Kidney (tissue), 14 donors: ENCODE data around the gene BTBD2. TPM values are rescaled to one million over a fixed set of nuclear protein-coding genes. Genes with fewer than 3 reads are reported as not detected.

Source experiments
- DNase-seq, 5 donors: peaks; one replicate each; pipeline ENCODE4 v3.0.0-alpha.2; 2013 to 2020
- FAIRE-seq: peaks from 2 replicates; lab custom pipeline; 2012; peaks lifted over from hg19 to GRCh38; lab: Jason Lieb, UNC
- H3K27ac ChIP-seq, 2 donors: one replicate each; pipeline ENCODE4 v1.7.0; 2013; ENCODE audit warnings: low read depth in 2 of 2, low read length in 2 of 2, inconsistent platforms in 1 of 2
- H3K27me3 ChIP-seq: one replicate; pipeline ENCODE4 v1.7.1; 2013; ENCODE audit warnings: low read length, inconsistent platforms; ENCODE audit not compliant: control insufficient read depth, insufficient read depth
- H3K36me3 ChIP-seq, 3 donors: one replicate each; pipeline versions ENCODE4 v1.7.0 to v1.7.1; 2013; ENCODE audit warnings: low read length in 3 of 3, control low read depth in 1 of 3, inconsistent platforms in 1 of 3; ENCODE audit not compliant: insufficient read depth in 3 of 3, control insufficient read depth in 2 of 3
- H3K4me1 ChIP-seq, 3 donors: one replicate each; pipeline versions ENCODE4 v1.7.0 to v1.7.1; 2013; ENCODE audit warnings: low read length in 3 of 3, inconsistent platforms in 1 of 3, low read depth in 1 of 3; ENCODE audit not compliant: control insufficient read depth in 2 of 3, insufficient read depth in 2 of 3
- H3K4me3 ChIP-seq, 3 donors: one replicate each; pipeline versions ENCODE4 v1.7.0 to v1.8.1; 2013; ENCODE audit warnings: low read length in 3 of 3, control low read depth in 1 of 3, inconsistent platforms in 1 of 3
- H3K9ac ChIP-seq, 3 donors: one replicate each; pipeline versions ENCODE4 v1.7.0 to v1.7.1; 2013; ENCODE audit warnings: low read length in 3 of 3, control low read depth in 1 of 3, inconsistent platforms in 1 of 3
- H3K9me3 ChIP-seq, 3 donors: one replicate each; pipeline versions ENCODE4 v1.7.0 to v1.7.1; 2013; ENCODE audit warnings: low read length in 3 of 3, control low read depth in 1 of 3, inconsistent platforms in 1 of 3; ENCODE audit not compliant: control insufficient read depth in 2 of 3, insufficient read depth in 1 of 3
- intact Hi-C: fragments of 100-400 bp; cut with DNase I; formaldehyde crosslinking; loops from one replicate; pipeline ENCODE4 v1.11.1; 2022
- polyA plus RNA-seq: library from polyadenylated mRNA; stranded (reverse); fragments of 350-450 nt; fragmentation: Illumina TruSeq; extraction: RNeasy Lipid Tissue Mini Kit (QIAGEN cat#74804); gene quantifications from one replicate; pipeline ENCODE4 v1.2.3, GENCODE V29; 2014; ENCODE audit warnings: low read depth, low replicate concordance; ENCODE audit not compliant: insufficient read depth
- total RNA-seq: library from RNA; stranded (reverse); fragmentation: NEBNext Ultra II Directional; extraction: Animal tissue kit (Norgen Biotek cat#: 25700); gene quantifications from one replicate; pipeline ENCODE4 v1.2.1, GENCODE V29; 2021
- TF ChIP-seq, protein P1 (sequence below): IDR thresholded peaks from 3 replicates; pipeline ENCODE4 v1.5.1; 2012; ENCODE audit warnings: mild to moderate bottlenecking, moderate library complexity, borderline replicate concordance; ENCODE audit not compliant: insufficient read depth; ENCODE audit errors: extremely low read depth
- donor health status: control.
- donor health status: control.
- donor health status: control.
- donor health status: control.
- donor health status: control.
- donor health status: DM: yes; HTN: yes; CAD: no.
- donor health status: Normal renal cell carcinoma (clear cell type).

BTBD2 gene
- total and polyA plus RNA-seq, 2 donors from 2014 or later, result 57.0 to 70.3 TPM

DNA sequence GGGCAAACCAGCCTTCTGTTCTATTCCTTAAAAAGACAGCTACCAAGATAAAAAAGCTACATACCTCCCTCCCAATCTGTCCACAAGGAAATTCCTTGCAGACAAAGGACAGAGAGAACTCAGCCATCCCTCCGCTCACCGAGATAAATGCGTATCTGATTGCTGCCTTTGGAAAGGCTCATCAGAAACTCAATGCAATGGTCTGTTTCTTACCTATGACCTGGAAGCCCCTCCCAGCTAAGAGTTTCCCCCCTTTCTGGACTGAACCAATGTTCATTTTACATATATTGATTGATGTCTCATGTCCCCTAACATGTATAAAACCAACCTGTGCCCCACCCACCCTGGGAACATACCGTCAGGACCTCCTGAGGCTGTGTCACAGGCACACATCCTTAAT is 11.6 kb downstream of the BTBD2 start:
- Histone ChIP-seq H3K4me3 (no peak overlapping the region), H3K27ac (no peak overlapping the region), H3K9ac (no peak overlapping the region), H3K9me3 (no peaks in the 10 kb centered on the region), H3K27me3 (no peaks in the 10 kb centered on the region), H3K36me3 (peaks cover 2 to 3% (median 2%) of the 10 kb centered on the region in 3 donors), H3K4me1 (peaks cover 0 to 2% (median 0%) of the 10 kb centered on the region in 3 donors)
- DNase-seq (no peak), FAIRE-seq (no peak)
- intact Hi-C loops, result no loop called here
- TF ChIP-seq, protein P1, sequence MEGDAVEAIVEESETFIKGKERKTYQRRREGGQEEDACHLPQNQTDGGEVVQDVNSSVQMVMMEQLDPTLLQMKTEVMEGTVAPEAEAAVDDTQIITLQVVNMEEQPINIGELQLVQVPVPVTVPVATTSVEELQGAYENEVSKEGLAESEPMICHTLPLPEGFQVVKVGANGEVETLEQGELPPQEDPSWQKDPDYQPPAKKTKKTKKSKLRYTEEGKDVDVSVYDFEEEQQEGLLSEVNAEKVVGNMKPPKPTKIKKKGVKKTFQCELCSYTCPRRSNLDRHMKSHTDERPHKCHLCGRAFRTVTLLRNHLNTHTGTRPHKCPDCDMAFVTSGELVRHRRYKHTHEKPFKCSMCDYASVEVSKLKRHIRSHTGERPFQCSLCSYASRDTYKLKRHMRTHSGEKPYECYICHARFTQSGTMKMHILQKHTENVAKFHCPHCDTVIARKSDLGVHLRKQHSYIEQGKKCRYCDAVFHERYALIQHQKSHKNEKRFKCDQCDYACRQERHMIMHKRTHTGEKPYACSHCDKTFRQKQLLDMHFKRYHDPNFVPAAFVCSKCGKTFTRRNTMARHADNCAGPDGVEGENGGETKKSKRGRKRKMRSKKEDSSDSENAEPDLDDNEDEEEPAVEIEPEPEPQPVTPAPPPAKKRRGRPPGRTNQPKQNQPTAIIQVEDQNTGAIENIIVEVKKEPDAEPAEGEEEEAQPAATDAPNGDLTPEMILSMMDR, result no peak

DNA sequence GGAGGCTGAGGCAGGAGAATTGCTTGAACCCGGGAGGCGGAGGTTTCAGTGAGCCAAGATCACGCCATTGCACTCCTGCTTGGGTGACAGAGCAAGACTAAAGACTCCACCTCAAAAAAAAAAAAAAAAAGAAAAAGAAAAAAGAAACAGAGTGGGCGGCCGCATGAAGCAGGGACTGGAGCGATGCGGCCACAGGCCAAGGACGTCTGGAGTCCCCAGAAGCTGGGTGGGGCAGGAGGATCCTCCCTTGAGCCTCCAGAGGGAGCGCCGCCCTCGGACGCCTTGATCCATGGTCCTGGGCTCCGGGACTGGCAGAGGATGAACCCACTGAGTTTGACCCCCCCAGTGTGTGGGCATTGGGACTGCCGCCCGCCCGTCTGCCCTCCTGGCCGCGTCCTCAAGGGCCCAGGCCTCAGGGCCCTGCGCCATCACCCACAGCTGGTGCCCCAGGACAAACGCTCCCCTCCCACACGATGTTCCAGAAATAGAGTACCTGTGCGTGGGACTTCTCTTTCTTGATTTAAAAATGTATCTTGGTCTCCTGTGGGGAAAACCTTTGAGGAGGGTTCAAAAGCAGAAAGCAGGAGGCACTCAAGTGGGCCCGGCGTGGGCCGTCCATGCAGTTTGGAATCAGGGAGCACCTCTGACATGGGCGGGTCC is 15.5 kb downstream of the BTBD2 start:
- no peaks in the 10 kb centered on the region for H3K27me3 ChIP-seq
- no peak overlapping the region for H3K4me3 ChIP-seq
- TF ChIP-seq, protein P1, result no peak
- DNase-seq (no peak), FAIRE-seq (no peak)
- peaks cover 2 to 4% (median 3%) of the 10 kb centered on the region in 3 donors for H3K36me3 ChIP-seq
- H3K9me3 ChIP-seq, result no peaks in the 10 kb centered on the region
- no peak overlapping the region for H3K9ac ChIP-seq
- H3K4me1 ChIP-seq, result no peaks in the 10 kb centered on the region
- intact Hi-C loops, result no loop called here
- no peak overlapping the region for H3K27ac ChIP-seq

DNA sequence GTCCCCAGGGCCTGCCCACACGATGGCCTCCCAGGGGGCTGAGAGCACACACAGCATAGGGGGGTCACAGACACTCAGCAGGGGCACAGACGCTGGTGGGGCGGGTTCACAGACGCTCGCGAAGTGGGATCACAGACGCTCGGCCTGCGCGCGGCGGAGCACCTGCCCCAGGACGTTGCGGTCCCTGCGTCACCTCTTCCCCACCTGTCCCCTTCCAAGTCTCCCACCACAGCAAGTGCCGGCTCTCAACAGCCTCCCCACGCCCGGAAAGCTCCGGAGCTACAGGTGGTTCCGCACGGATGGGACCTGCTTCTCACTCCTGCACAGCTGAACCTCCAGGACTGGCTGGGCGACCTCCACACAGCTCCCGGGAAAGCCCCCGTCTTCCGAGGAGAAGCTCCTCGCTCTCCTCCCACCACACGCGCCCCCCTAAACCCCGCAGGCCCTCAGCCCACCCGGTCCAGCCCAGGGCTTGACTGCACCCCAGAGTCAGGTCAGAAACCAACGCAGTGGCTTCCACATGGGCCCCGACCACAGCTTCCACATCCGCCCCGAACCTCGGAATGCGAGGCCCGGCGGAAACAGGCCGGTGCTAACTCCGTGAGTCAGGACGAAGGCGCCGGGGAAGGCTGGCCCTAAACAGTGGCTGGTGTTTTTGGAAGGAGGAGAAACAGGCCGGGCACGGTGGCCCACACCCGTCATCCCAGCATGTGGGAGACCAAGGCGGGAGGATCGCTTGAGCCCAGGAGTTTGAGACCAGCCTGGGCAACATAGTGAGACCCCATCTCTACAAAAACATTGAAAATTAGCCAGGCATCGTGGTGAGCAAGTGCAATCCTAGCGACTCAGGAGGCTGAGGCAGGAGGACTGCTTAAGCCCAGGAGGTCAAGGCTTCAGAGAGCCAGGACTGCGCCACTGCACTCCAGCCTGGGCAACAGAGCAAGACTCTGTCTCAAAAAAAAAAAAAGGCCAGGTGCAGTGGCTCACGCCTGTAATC is 16.5 kb downstream of the BTBD2 start:
- no peak for FAIRE-seq
- intact Hi-C loops, result no loop called here
- TF ChIP-seq, protein P1, result no peak
- Histone ChIP-seq H3K27ac (no peak overlapping the region), H3K27me3 (no peaks in the 10 kb centered on the region), H3K4me1 (no peaks in the 10 kb centered on the region), H3K4me3 (no peak overlapping the region), H3K36me3 (peaks cover 2 to 4% (median 3%) of the 10 kb centered on the region in 3 donors), H3K9me3 (no peaks in the 10 kb centered on the region), H3K9ac (no peak overlapping the region)
- DNase-seq, result no peak
